B cell (primary cell): ENCODE results near the gene NDC80. TPM values are rescaled to one million over a fixed set of nuclear protein-coding genes. Genes with fewer than 3 reads are reported as not detected.

Experiments
- ATAC-seq: fragments of 200-7000 bp; cut with Tn5 transposase; one replicate; pipeline ENCODE4 v1.10.0; 2021; ENCODE audit warnings: low read depth, mild to moderate bottlenecking, moderate number of reproducible peaks, moderate library complexity
- CTCF ChIA-PET: fragments of 350-600 bp; sonication (Branson Sonifier 250); formaldehyde crosslinking; loops from one replicate; lab custom pipeline; 2021; ENCODE audit warnings: antibody characterized with exemption, inconsistent platforms; lab: Charles Lee
- POLR2A ChIA-PET: fragments of 350-600 bp; sonication (Branson Sonifier 250); formaldehyde crosslinking; loops from one replicate; lab custom pipeline; 2021; ENCODE audit warnings: antibody characterized with exemption; lab: Charles Lee
- DNase-seq: peaks from one replicate; pipeline ENCODE4 v3.0.0; 2013
- H2AFZ ChIP-seq: 2 replicates; pipeline ENCODE4 v1.6.1; 2012; ENCODE audit warnings: mild to moderate bottlenecking, low read depth, low read length; ENCODE audit not compliant: insufficient read depth, poor library complexity, severe bottlenecking
- H3K27ac ChIP-seq, 2 donors: 1 replicate in 1 of 2; 2 replicates in 1 of 2; pipeline ENCODE4 v1.5.1; 2012 to 2013; ENCODE audit warnings: low read length in 2 of 2, mild to moderate bottlenecking in 2 of 2, moderate library complexity in 1 of 2
- H3K27me3 ChIP-seq, 4 experiments: fragments of 200-600 bp in 1 of 4; sonication (generic) in 1 of 4; replicated peaks in 1 of 4; 1 replicate in 2 of 4; 2 replicates in 2 of 4; pipeline versions ENCODE4 v1.6.1 to v1.7.0; 2013 to 2016; ENCODE audit warnings: low read length in 3 of 4, mild to moderate bottlenecking in 2 of 4, mixed read lengths in 1 of 4, moderate library complexity in 1 of 4; ENCODE audit not compliant: insufficient read depth in 4 of 4, control insufficient read depth in 3 of 4; ENCODE audit errors: control extremely low read depth in 1 of 4
- H3K36me3 ChIP-seq, 2 experiments: replicated peaks in 1 of 2; 1 replicate in 1 of 2; 2 replicates in 1 of 2; pipeline versions ENCODE4 v1.6.1 to v1.7.1; 2013; ENCODE audit warnings: low read length in 1 of 2; ENCODE audit not compliant: insufficient read depth in 2 of 2, control insufficient read depth in 1 of 2; ENCODE audit errors: control extremely low read depth in 1 of 2, extremely low read depth in 1 of 2
- H3K4me1 ChIP-seq, 2 donors: fragments of 200-600 bp in 1 of 2; sonication (generic) in 1 of 2; 1 replicate in 1 of 2; 2 replicates in 1 of 2; pipeline versions ENCODE4 v1.5.1 to v1.6.1; 2013 to 2017; ENCODE audit warnings: low read length in 2 of 2; ENCODE audit not compliant: control insufficient read depth in 2 of 2, insufficient read depth in 2 of 2
- H3K4me2 ChIP-seq: replicated peaks from 2 replicates; pipeline ENCODE3; 2012; ENCODE audit warnings: mild to moderate bottlenecking, low read depth, low read length; ENCODE audit not compliant: poor library complexity, severe bottlenecking
- H3K4me3 ChIP-seq, 5 experiments: fragments of 200-600 bp in 1 of 5; sonication (generic) in 1 of 5; 1 replicate in 3 of 5; 2 replicates in 2 of 5; pipeline versions ENCODE4 v1.5.1 to v1.7.0; 2011 to 2016; ENCODE audit warnings: low read length in 4 of 5, mild to moderate bottlenecking in 4 of 5, low read depth in 2 of 5, control low read depth in 1 of 5, moderate library complexity in 1 of 5; ENCODE audit not compliant: insufficient read depth in 1 of 5; ENCODE audit errors: control extremely low read depth in 1 of 5, extremely low read depth in 1 of 5
- H3K79me2 ChIP-seq: fragments of 200-600 bp; sonication (generic); one replicate; pipeline ENCODE4 v1.6.0; 2016; ENCODE audit warnings: low read length; ENCODE audit not compliant: control insufficient read depth, insufficient read depth
- H3K9ac ChIP-seq: fragments of 200-600 bp; sonication (generic); 2 replicates; pipeline ENCODE4 v1.6.1; 2017; ENCODE audit warnings: mild to moderate bottlenecking, low read length, moderate library complexity
- H3K9me3 ChIP-seq, 3 donors: one replicate each; pipeline versions ENCODE4 v1.6.1 to v1.7.1; 2013; ENCODE audit warnings: low read length in 2 of 3; ENCODE audit not compliant: control insufficient read depth in 2 of 3, insufficient read depth in 1 of 3; ENCODE audit errors: control extremely low read depth in 1 of 3
- H4K20me1 ChIP-seq: 2 replicates; pipeline ENCODE4 v1.6.0; 2012; ENCODE audit warnings: mild to moderate bottlenecking, low read length; ENCODE audit not compliant: insufficient read depth, control insufficient read depth, poor library complexity, severe bottlenecking
- H3K27ac Mint-ChIP-seq: one replicate; pipeline ENCODE4 v1.8.0; 2021; ENCODE audit warnings: mixed read lengths
- H3K27me3 Mint-ChIP-seq: one replicate; pipeline ENCODE4 v1.8.0; 2021; ENCODE audit warnings: mixed read lengths
- H3K4me1 Mint-ChIP-seq: one replicate; pipeline ENCODE4 v1.8.0; 2021; ENCODE audit warnings: mixed read lengths
- H3K4me3 Mint-ChIP-seq: one replicate; pipeline ENCODE4 v1.8.0; 2021; ENCODE audit warnings: mixed read lengths
- H3K9me3 Mint-ChIP-seq: one replicate; pipeline ENCODE4 v1.8.0; 2022; ENCODE audit warnings: mixed read lengths; ENCODE audit not compliant: insufficient read depth
- EZH2 ChIP-seq: IDR thresholded peaks from 2 replicates; pipeline ENCODE4 v1.6.1; 2012; ENCODE audit warnings: borderline replicate concordance, low read depth, mild to moderate bottlenecking, moderate library complexity, low read length; ENCODE audit not compliant: insufficient read depth, poor library complexity, severe bottlenecking
- WGBS: methylation state at CpG from one replicate; pipeline ENCODE4 v1.1.5; 2013; ENCODE audit warnings: missing lambda C conversion rate; ENCODE audit not compliant: insufficient coverage; 5-methylcytosine and 5-hydroxymethylcytosine counted together
- intact Hi-C: fragments of 100-400 bp; cut with micrococcal nuclease; formaldehyde crosslinking; loops from one replicate; pipeline ENCODE4 v1.10.0; 2022
- polyA plus RNA-seq: library from polyadenylated mRNA; depleted of rRNA; stranded (reverse); fragments of >200 nt; gene quantifications from 2 replicates; pipeline ENCODE4 v1.2.3, GENCODE V29; 2012
- total RNA-seq, 2 donors: library from RNA; stranded (reverse); fragments of 120-200 nt in 1 of 2; gene quantifications; 1 replicate in 1 of 2; 2 replicates in 1 of 2; pipeline versions ENCODE4 v1.2.3 to v1.2.4, GENCODE V29; 2013 to 2022
- TF ChIP-seq, protein P1 (sequence below): fragments of 200-600 bp; IDR thresholded peaks from one replicate; pipeline ENCODE4 v1.8.0; 2022; ENCODE audit warnings: antibody characterized with exemption, mild to moderate bottlenecking

Gene NDC80
- total and polyA plus RNA-seq, 2 donors (not counting 1 experiment from before 2014, with no cell fraction given) = 1.3 to 3.9 TPM

GRCh38 chr18:2531751-2532150 is 39.6 kb upstream of the NDC80 start:
- peaks cover 0 to 11% (median 0%) of the 10 kb centered on the region in 3 donors for H3K9me3 ChIP-seq
- no peak for ATAC-seq
- H3K79me2 ChIP-seq = no peaks in the 10 kb centered on the region
- no peak overlapping the region for H3K27ac Mint-ChIP-seq
- no peak for DNase-seq
- 100% methylated on average over 1 of the region's 2 CpGs for WGBS
- H3K27ac ChIP-seq = no peak overlapping the region
- intact Hi-C loops = no loop called here
- H3K27me3 Mint-ChIP-seq = no peaks in the 10 kb centered on the region
- H2AFZ ChIP-seq = no peak overlapping the region
- H4K20me1 ChIP-seq = no peaks in the 10 kb centered on the region
- CTCF ChIA-PET = no interaction called here
- POLR2A ChIA-PET = no interaction called here
- no peak overlapping the region for H3K4me3 Mint-ChIP-seq
- no peak overlapping the region for H3K4me2 ChIP-seq
- peaks cover 40% of the 10 kb centered on the region for H3K4me1 Mint-ChIP-seq
- no peaks in the 10 kb centered on the region for H3K27me3 ChIP-seq
- H3K4me3 ChIP-seq = no peak overlapping the region
- H3K9ac ChIP-seq = no peak overlapping the region
- no peak for TF ChIP-seq EZH2
- H3K9me3 Mint-ChIP-seq = peaks cover 4% of the 10 kb centered on the region
- H3K36me3 ChIP-seq = no peaks in the 10 kb centered on the region
- H3K4me1 ChIP-seq = peaks cover 25 to 28% of the 10 kb centered on the region in 2 donors

DNA sequence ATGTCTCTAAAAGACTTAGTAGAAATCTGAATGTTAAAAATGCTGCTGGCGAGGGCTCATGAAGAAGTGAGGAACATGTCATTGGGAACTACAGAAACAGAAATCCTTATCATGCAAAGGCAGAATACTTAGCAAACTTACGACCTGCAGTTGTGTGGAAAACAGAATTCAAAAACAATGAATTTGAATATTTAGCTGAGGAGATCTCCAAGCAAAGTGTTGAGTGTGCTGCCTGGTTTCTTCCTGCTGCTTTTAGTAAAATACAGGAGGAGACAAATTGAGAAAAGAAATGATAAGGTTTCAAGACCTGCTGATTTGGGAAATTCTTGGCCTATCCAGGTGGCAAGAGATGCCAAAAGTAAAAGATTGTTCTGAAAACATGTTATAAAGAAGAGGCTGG is 38.6 kb upstream of the NDC80 start:
- Histone ChIP-seq H3K4me2 (no peak overlapping the region), H2AFZ (no peak overlapping the region), H3K9me3 (peaks cover 0 to 11% (median 0%) of the 10 kb centered on the region in 3 donors), H3K9ac (no peak overlapping the region), H3K79me2 (no peaks in the 10 kb centered on the region), H3K27me3 (no peaks in the 10 kb centered on the region), H4K20me1 (no peaks in the 10 kb centered on the region), H3K27ac (no peak overlapping the region), H3K4me3 (no peak overlapping the region), H3K4me1 (peaks cover 25 to 28% of the 10 kb centered on the region in 2 donors), H3K36me3 (no peaks in the 10 kb centered on the region)
- Mint-ChIP-seq H3K27ac (no peak overlapping the region), H3K4me3 (no peak overlapping the region), H3K9me3 (peaks cover 4% of the 10 kb centered on the region), H3K4me1 (peaks cover 41% of the 10 kb centered on the region), H3K27me3 (no peaks in the 10 kb centered on the region)
- ChIA-PET CTCF (no interaction called here), POLR2A (no interaction called here)
- WGBS = no CpG with 5 or more reads among the region's 2 CpGs
- ATAC-seq (no peak), DNase-seq (no peak)
- intact Hi-C loops = no loop called here
- TF ChIP-seq, protein P1, sequence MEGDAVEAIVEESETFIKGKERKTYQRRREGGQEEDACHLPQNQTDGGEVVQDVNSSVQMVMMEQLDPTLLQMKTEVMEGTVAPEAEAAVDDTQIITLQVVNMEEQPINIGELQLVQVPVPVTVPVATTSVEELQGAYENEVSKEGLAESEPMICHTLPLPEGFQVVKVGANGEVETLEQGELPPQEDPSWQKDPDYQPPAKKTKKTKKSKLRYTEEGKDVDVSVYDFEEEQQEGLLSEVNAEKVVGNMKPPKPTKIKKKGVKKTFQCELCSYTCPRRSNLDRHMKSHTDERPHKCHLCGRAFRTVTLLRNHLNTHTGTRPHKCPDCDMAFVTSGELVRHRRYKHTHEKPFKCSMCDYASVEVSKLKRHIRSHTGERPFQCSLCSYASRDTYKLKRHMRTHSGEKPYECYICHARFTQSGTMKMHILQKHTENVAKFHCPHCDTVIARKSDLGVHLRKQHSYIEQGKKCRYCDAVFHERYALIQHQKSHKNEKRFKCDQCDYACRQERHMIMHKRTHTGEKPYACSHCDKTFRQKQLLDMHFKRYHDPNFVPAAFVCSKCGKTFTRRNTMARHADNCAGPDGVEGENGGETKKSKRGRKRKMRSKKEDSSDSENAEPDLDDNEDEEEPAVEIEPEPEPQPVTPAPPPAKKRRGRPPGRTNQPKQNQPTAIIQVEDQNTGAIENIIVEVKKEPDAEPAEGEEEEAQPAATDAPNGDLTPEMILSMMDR = no peak
- no peak for TF ChIP-seq EZH2
